ENCODE data around the gene PXYLP1.

The PXYLP1 gene

GRCh38 chr3:141271279-141272030 is 39.8 kb downstream of the PXYLP1 start:
- no peak for DNase-seq (ENCODE audit: low read depth in 2 of 3, low spot score in 1 of 3)

- DNase-seq (ENCODE audit: low read depth in 2 of 3, low spot score in 1 of 3), result no peak
Observed at GRCh38 chr3:141272906-141273662, 41.5 kb downstream of the PXYLP1 start.

GRCh38 chr3:141273700-141274410 is 42.2 kb downstream of the PXYLP1 start:
- DNase-seq (ENCODE audit: low read depth in 2 of 3, low spot score in 1 of 3), result no peak

GRCh38 chr3:141274411-141275031 is 42.9 kb downstream of the PXYLP1 start:
- no peak for DNase-seq (ENCODE audit: low read depth in 2 of 3, low spot score in 1 of 3)

GRCh38 chr3:141275032-141275422 is 43.4 kb downstream of the PXYLP1 start:
- DNase-seq (ENCODE audit: low read depth in 2 of 3, low spot score in 1 of 3), result no peak

- no peak for DNase-seq (ENCODE audit: low read depth in 2 of 3, low spot score in 1 of 3)
Observed at GRCh38 chr3:141275511-141275910, 43.9 kb downstream of the PXYLP1 start.

- DNase-seq (ENCODE audit: low read depth in 2 of 3, low spot score in 1 of 3), result no peak
Observed at GRCh38 chr3:141275973-141276372, 44.3 kb downstream of the PXYLP1 start.

- no peak for DNase-seq (ENCODE audit: low read depth in 2 of 3, low spot score in 1 of 3)
Observed at GRCh38 chr3:141276398-141276797, 44.8 kb downstream of the PXYLP1 start.

- DNase-seq (ENCODE audit: low read depth in 2 of 3, low spot score in 1 of 3), result no peak
Observed at GRCh38 chr3:141277451-141277850, 45.8 kb downstream of the PXYLP1 start.

- DNase-seq (ENCODE audit: low read depth in 2 of 3, low spot score in 1 of 3), result no peak
Observed at GRCh38 chr3:141278196-141279076, 46.8 kb downstream of the PXYLP1 start.

- no peak for DNase-seq (ENCODE audit: low read depth in 2 of 3, low spot score in 1 of 3)
Observed at GRCh38 chr3:141279077-141279967, 47.7 kb downstream of the PXYLP1 start.

GRCh38 chr3:141280086-141280485 is 48.5 kb downstream of the PXYLP1 start:
- DNase-seq (ENCODE audit: low read depth in 2 of 3, low spot score in 1 of 3), result no peak

- DNase-seq (ENCODE audit: low read depth in 2 of 3, low spot score in 1 of 3), result no peak
Observed at GRCh38 chr3:141280690-141281089, 49.1 kb downstream of the PXYLP1 start.

GRCh38 chr3:141285570-141285969 is 53.9 kb downstream of the PXYLP1 start:
- no peak for DNase-seq (ENCODE audit: low read depth in 2 of 3, low spot score in 1 of 3)

GRCh38 chr3:141286856-141287255 is 55.2 kb downstream of the PXYLP1 start:
- DNase-seq (ENCODE audit: low read depth in 2 of 3, low spot score in 1 of 3), result no peak

- DNase-seq (ENCODE audit: low read depth in 2 of 3, low spot score in 1 of 3), result no peak
Observed at GRCh38 chr3:141287326-141287725, 55.7 kb downstream of the PXYLP1 start.

GRCh38 chr3:141288336-141288990 is 56.8 kb downstream of the PXYLP1 start:
- no peak for DNase-seq (ENCODE audit: low read depth in 2 of 3, low spot score in 1 of 3)

- DNase-seq (ENCODE audit: low read depth in 2 of 3, low spot score in 1 of 3), result no peak
Observed at GRCh38 chr3:141289228-141289772, 57.7 kb downstream of the PXYLP1 start.
